ENCODE data around the gene ADGRG6.

The ADGRG6 gene

DNA sequence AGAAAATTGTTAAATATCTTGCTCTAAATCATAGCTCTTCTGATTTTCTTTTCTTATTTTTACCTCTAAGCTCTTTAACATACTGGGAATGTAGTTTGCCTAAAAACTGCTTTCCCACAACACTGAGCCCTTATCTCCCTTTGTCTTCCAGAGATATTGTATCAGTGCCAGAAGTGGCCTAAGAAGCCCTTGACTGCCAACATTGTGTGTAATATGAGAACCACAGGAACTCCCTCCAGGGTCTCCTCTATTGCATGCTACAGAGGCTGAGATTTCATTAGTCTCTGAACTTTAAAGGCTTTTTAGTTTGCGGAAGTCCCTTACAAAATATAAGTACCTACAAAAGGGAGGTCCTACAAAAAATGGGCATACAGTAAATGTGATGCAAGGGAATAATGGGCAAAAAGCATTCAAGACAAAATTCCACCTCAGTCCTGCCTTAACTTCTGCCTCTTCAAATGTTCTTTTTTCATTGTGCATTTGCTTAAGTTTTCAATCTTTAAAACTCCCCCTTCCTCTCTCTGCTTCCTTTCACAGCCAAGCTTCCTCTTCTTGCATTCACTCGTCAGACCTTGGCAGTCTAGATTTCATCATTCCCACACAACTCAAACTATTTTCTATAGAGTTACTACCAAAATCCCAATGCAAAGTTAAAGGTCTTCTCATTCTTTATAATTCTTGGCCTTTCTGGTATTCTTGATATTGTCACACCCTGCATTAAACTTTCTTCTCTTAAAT is 76.5 kb downstream of the ADGRG6 start:
- DNase-seq = peak; percentile 91

DNA sequence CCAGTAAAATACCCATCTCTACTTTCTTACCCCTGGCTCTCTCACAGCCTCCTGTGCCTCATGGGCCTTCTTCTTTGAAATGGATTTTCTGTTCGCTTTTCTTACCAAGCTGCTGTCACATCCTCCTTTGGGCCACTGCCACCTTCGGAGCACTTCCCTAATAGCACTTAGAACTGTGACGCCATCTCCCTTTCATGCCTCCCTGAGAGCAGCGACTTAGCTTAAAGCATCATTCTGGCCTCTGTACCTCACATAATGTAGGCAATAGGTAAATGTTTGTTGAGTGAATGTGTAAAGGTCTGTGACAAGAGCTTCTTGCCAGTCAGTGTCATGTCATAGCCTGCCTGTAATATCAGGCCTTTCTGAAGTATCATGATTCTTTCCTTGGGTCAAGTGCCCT is 78.8 kb downstream of the ADGRG6 start:
- DNase-seq = no peak

DNA sequence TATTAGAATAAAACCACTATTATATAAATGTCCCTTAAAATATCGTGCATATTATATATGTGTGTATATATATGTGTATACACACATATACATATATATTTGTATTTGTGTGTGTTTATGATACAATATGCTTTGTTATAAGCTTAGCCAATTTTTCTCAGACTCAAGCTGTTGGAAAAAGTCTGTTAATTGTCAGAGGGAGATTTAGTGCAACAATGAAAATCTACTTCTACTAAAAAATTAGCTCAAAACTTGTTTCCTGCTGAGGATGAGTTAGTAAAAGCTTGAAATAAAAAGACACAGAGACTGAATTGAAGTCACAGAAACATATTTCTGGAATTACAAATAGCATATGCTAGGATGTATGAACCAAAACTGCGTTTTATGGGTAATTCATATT is 79.4 kb downstream of the ADGRG6 start:
- no peak for DNase-seq

DNA sequence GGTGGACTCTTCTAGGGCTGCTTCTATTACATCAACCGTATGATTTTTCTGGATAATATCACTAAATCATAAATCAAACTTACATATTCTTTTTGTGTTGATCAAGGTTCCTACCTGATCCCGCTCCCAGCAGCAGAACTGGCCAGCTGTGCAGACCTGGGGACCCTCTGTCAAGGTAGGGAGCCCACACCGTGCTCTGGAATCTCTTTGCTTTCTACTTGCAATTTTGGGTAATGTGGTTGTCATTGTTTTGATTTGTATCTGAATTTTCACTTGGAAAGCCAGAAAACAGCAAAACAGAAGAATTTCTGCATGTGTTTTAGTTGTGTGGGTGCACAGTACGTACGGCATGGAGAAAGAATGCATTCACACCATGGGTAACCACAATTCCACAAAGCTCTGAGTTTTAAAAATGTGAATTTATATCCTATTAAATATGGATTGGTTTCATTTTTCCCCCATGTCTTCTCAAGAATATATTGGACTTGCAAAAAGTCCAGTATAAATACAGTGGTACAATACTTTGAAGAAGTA is 80.1 kb downstream of the ADGRG6 start:
- no peak for DNase-seq

DNA sequence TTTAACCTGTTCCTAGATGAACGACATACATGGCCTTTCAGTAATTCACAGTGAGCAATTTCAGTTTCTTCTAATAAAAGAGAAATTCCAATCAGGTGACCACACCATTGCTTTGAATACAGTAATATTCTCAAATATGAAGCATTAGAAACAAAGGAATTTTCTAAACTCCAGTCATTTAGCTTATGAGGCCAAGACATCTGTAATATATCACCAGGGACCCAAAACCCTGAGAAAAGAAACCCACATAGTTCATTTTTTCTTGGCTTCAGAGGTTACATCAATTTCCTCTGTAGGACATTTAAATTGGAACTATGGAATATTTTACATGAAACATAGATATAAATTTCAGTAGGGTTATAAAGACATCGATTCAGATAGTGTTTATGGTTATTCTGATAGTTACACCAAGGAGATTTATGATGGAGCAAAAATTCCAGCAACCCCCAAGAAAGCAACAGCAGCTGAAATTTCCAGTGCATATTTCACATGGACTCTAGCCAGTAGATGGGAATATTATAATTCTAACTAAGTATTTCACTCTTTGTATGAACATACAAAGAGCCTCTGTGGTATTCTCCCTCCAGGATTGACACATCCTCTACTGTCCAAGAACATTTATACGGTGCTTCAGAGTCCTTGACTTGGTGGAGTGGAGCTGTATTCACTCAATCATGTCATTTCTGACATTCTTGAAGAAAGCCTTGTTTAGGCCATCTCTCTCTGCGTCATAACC is 82.9 kb downstream of the ADGRG6 start:
- no peak for DNase-seq

DNA sequence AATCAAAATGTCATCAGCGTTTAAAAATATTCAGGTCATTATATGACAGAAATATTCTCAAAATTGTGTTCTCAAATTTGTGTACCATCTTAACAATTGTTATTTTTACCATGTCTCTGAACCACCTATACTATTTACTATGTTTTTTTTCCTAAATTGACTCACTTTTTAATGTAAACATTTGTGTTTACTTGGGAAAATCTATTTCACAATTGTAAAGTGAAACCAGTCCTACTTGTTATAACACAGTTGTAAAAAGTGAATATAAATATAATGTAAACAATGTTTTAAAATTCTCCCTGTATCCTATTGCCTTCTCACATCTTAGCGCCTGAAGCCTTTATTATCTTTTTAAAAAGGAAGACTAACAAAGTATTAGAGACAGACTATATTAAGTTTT is 83.5 kb downstream of the ADGRG6 start:
- DNase-seq = no peak

DNA sequence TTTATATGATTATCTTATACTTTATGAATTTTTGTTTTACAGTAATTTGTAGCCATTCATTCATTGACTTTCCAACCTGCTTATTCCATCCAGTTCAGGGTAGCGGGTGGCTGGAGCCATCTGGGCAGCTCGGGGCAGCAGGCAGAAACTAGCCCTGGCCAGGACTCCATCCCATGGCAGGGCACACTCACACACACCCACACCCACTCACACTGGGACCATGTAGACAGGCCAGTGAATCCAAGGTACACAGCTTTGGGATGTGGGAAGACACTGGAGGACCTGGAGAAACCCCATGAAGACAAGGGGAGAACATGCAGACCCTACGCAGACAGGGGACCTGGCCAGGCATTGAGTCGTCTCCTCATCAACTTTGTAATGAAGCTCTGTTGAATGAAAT is 84.8 kb downstream of the ADGRG6 start:
- no peak for DNase-seq

DNA sequence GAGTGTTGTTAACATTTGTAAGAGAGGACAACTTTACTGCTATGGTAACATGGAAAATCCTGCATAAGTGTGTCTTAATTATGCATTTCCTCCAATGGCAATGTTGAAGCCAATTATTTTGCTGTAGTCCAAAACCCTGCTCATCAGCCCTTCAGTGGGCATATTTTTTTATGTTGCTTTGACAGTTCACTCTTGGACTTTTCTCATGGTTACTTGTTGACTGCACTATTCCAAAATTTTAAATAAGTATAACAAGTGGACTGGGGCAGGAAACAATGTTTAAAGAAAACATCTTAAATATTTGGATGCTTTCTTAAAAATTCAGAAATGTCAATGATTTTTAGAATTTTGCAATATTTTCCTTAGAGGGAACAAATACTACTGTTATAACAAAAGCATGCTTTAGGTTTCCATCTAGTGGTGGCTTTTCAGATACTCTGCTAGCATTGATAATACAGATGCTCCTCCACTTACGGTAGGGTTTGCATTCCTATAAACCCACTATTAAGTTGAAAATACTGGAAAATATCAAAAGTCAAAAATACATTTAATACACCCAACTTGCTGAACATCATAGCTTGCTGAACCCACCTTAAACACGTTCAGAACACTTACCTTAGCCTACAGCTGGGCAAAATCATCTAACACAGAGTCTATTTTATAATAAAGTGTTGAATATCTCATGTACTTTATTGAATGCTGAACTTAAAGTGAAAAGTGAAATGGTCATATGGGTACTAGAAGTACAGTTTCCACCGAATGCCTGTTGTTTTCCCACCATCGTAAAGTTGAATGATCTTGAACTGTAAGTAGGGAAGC is 86.4 kb downstream of the ADGRG6 start:
- peak; percentile 52 for DNase-seq

DNA sequence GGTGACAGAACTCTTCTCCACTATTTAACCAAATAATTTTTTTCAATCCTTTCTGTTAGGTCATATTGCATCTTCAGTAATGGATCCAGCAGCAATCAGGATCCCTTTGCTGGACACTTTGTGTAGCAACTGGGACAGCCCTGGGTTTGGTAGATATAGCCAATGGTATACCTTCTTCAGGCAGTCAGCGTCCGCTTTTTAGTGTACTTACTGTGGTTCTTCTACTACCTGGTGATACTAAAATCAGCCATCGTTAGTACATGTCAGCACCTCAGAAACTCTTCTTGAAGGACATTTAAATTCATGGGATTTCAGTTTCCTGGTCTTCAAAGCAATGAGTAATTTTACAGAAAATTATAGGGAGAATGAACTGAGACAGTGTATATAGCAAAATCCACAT is 93.5 kb downstream of the ADGRG6 start:
- DNase-seq = no peak

DNA sequence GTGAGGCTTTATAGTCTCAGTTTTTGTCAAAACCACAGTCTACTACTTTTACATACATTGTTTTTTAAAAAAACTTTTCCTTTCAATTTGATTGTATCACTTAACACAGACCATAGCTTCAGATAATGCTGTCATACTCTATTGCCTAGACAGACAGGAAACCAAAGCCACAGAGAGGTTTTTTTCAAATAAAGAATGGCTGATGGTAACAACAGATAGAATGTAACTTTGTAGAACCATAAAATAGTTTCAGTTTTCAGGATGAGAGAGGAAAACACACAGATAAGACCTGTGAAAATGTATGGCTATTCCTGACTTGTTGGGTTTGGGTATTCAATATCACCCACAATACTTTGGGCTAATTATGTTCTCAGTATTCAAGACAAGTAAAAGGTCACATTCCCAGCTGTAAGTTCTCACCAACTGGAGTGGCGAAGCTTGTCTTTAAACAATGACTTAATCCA is 94.0 kb downstream of the ADGRG6 start:
- no peak for DNase-seq

DNA sequence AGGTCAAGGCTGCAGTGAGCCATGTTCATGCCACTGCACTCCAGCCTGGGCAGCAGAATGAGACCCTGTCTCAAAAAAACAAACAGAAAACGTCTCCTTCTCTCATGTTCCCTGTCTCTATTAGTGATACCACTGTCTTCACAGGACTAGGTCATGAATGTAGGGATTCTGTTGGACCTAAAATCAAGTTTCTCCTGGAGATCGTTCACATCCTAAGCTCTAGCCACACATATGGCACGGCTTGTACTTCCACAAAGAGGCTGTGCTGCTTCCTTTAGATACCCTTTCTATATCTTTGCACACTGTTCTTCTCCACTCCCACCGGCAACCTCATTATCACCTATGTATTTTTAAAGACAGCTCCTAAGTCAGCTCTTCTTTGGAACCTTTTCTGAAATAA is 96.5 kb downstream of the ADGRG6 start:
- DNase-seq = no peak

DNA sequence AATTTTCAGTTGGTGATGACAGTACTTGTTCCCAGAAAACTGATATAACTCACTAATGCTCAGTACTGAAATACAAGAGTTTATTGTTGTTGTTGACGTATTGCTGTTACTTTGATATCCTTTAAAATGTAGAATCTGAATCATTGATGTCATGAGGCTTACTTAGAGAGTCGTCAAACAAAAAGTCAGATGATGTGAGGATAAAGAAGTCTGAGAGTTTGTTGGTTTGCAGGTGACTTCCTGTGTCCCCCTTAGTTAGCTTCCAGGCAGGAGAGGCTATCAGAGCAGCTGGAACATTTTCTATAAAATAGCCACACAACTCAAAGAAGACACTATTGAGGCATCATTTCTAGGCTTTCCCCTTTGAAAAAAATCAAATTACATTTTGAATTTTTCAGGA is 97.9 kb downstream of the ADGRG6 start:
- no peak for DNase-seq

DNA sequence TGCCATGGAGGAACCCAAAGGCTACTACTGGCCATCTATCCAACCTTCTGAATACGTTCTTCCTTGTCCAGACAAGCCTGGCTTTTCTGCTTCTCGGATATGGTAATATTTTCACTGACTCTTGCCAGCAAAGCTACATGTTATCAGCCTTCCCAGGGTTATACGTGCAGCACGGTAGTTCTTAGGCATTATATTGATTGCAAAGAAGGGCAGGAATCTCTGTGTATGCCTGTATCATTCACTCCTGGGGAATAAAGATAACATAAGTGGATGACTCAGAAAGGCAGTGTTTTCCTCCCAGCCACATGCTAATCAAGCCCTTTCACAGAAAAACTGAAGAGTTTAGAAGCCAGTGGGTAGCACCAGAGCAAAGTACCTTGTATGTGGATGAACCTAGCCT is 98.7 kb downstream of the ADGRG6 start:
- DNase-seq = no peak

DNA sequence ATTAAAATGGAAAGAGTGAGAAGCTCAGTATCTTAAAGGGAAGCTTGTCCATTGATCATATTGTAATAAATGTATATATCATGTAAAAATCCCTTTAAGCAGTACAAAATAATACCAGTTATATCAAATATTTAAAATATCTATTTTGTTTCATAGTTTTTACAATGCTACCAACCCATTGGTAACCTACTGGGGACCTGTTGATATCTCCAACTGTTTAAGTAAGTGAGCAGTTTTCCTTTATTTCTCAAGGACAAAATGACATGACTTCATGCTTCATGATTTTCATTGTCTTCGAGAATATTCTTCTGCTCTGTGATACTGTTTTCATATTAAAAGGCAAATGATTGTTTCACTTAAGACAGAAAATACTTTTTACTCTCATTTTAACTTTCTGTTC is 100.0 kb downstream of the ADGRG6 start:
- DNase-seq = no peak

DNA sequence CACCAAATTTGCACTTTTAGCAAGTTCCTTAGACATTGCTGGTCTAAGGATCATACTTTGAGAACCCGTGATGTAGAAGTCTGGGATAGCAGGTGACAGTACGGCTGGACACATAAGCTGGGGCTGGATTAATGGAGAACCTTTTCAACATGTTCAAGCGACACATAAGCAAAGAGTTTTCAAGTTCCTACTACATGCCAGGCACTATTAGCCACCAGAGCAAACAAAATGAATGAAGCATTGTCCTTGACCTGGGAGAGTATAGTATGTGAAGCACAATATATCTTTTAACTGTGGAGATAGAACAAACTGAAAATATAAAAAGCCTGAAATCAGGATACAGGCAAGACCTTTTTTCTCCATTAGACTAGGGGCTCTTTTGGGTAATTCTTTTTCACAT is 102.9 kb downstream of the ADGRG6 start:
- no peak for DNase-seq

DNA sequence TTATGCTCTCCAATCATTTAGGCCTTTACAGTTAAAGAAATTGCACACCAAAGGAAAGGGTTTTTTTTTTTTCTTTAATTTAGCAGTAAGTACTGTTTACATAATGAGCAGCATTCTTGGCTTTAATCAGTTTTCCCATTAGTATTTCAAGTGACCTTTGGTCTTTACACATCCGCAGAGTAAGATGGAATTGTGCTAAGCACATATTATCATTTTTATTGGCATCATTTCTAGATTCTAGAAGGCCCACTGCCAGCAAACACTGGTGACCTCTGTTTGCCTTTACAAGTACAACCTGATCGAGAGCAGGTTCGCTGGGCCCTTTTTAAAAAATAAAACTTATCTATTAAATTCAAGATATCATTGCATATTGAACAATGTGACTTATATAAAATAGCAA is 104.3 kb downstream of the ADGRG6 start:
- no peak for DNase-seq

DNA sequence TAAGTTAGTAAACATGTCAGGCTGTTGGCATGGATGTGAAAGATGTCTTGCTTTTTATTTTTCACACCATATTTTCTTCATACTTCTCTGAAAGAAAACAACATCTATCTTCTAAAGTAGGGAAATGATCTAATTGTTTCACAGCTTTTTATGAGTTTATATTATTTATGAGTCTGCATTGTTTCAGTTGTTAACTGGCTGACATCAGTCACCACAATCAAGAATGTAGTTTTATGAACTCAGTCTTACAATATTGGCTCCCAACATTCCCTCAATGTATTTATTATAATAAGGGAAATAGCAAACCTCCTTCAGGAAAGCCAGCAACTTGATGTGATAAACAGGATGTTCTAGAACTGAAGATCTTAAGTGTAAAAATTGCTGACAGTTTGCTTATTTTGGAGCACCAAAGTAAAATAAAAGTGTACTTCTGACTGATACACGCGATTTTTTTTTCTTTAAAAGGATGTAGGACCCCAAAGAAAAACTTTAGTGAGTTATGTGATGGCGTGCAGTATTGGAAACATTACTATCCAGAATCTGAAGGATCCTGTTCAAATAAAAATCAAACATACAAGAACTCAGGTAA is 106.0 kb downstream of the ADGRG6 start:
- no peak for DNase-seq

DNA sequence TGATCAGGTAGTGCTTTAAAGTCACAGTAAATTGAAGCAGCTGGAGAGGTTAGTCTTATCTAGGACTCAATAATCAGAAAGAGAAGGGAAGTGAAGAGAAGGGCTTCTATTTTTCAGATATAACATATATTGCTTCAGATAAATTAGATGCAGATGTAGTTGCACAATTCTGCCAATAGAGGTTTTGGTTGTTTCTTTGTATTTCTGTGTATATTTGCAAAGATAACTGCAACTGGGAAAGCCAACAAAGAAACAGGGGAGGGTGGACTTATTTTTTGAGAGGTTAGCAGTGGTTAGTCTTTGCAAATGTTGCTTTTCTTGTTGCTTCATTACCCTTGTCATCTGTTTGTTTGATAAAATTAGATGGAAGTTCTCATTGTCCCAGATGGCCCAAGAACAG is 106.6 kb downstream of the ADGRG6 start:
- DNase-seq = no peak

DNA sequence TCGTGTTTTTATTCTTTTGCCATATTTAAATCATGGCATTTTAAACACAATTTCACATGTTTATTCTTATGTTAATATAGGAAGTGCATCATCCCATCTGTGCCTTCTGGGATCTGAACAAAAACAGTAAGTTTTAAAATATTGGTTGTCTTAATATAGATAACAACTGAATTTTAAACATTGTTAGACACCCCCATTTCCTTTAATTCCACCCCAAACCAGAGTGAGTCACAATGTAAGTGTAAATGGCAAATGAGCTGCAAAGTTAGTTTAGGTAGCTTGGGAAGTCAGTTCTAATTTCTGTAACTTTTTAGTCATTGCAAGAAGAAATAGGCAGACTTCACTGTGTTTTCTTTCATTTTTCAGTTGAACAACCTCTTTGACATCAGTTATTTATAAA is 108.0 kb downstream of the ADGRG6 start:
- DNase-seq = no peak

DNA sequence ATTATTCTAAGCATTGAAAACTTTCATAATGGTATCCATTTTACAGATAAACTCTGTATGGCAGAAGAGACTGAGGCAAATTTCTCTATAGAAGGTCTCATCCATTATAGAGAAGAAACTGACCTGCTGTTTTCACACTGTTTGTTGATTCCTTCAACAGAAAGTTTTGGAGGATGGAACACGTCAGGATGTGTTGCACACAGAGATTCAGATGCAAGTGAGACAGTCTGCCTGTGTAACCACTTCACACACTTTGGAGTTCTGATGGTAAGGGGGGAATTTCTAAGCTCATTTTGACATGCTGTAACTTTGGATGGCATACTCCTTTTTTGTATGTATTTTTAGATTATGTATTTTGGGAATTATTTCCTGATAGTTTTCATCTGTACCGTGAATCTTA is 109.3 kb downstream of the ADGRG6 start:
- DNase-seq = no peak

DNA sequence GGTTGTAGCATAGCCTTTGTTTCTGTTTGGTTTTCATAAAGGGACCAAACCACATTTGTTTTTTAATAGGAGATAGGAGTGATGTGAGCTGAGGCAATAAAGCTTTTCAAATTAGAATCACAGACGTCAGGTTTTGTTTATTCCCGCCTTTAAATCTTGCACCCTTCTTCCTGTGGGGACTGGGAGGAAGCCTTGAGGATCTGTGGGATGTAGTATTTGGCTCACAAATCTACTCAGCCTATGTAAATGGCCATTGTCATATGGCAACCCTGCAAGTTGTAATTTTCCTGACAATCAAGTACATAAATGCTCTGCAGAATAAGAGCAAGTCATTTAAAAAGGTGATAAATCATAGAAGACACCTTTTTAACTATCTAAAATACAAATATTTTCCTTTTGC is 110.4 kb downstream of the ADGRG6 start:
- no peak for DNase-seq

DNA sequence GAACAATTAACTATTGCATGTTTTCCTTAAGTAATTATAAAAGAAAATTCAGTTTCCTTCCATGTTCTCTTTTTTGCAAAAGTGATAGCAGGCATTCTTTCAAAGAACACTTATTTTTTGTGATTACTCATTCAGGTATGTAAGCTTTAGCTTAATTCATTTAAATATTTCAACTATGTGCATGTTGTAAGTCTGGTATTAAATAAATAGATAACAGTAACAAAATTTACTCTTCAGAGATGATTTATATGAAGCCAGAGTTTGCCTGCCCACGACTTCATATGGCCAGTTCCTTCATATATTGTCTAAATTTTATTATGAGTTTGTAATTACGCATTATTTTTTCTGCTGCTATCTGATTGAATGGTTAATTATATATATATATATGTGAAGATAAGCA is 110.9 kb downstream of the ADGRG6 start:
- no peak for DNase-seq

DNA sequence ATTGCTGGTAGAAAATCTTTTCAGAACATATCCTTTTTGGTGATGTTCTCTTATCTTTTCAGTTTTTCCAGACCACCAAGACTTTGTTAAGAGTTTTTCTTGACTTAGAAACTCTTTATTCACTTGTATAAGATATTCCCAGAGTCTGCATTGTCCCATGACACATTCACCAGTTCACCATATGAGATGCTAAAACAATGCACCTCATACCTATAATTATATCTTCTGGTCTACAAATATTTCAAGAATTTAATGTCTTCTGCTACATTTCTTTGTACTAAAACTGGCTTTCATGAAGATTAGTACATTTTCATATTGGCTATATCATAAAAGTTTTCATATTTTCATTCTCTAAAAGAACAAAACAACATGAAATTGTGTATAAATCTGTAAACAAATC is 111.3 kb downstream of the ADGRG6 start:
- no peak for DNase-seq

Measured in NCI-H2171 treated with DMSO at 0.1 percent for 48 hours (cell line).